ENCODE data around the gene FLNA. TPM values are rescaled to one million over a fixed set of nuclear protein-coding genes. Genes with fewer than 3 reads are reported as not detected.

The FLNA gene
- total and polyA plus RNA-seq, 10 of the 15 experiments (the other 5 are each of a cell fraction or from before 2014, with no cell fraction given), result 5.1 to 643 (median 171) TPM

DNA sequence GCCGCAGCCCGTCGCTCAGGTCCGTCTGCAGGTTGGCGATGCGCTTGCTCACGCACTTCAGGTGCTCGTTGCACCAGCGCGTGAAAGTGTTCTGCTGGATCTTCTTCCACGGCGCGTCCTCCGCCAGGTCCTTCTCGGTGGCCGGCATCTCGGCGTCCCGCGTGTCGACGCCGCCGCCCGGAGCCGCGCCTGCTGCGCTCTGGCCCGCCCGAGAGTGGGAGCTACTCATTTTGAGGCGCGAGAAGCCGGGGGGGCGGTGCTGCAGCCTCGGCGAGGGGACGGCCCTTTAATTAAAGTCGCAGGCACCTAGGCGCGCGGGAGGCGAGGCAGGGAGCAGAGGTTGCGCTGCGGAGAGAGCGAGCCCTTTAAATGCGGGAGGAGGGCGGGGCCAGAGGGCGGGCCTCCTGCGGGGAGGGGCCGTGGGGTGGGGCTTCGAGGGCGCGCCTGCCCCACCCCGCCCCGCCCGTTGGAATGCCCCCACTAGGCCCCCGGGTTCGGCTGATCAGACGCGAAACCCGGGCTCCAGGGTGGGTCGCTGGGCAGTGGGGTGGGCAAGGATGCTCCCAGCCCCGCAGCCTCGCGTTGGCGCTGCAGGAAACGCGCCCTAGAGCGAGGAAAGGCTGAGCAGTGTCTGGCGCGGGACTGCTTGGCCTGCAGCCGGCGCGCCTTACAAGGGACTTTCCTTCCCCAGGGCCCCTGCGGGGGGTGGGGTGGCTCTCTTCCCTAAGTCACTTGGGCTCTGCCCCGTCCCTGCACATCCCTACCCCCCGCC, 3.2 kb downstream of the FLNA start:
- Histone ChIP-seq H3K27me3 (replicated peaks in 1 of 2; ENCODE audit: control insufficient read depth in 2 of 2, insufficient read depth in 2 of 2, low read length in 1 of 2) (no peaks in the 10 kb centered on the region), H3K27ac (ENCODE audit: control insufficient read depth, insufficient read depth) (peak overlapping the region; percentile 58), H3K4me3 (peak overlapping the region; percentile 88), H2AFZ (ENCODE audit: control insufficient read depth, low read depth, low read length) (peak overlapping the region; percentile 39), H3K4me1 (ENCODE audit: control insufficient read depth, insufficient read depth, low read length) (peaks cover 11% of the 10 kb centered on the region), H3K9me3 (replicated peaks; ENCODE audit: control insufficient read depth, insufficient read depth, low read length) (no peaks in the 10 kb centered on the region; the same call in 2 of the 3 replicates), H3K4me2 (ENCODE audit: control insufficient read depth, insufficient read depth) (peak overlapping the region; percentile 74; the same call in 1 of the 2 replicates), H3K9ac (ENCODE audit: control insufficient read depth, insufficient read depth, low read length) (peak overlapping the region; percentile 73; the same call in 1 of the 2 replicates), H3K79me2 (ENCODE audit: control insufficient read depth, insufficient read depth, low read length) (peaks cover 35% of the 10 kb centered on the region), H4K20me1 (ENCODE audit: control insufficient read depth, insufficient read depth) (no peaks in the 10 kb centered on the region), H3K36me3 (ENCODE audit: control insufficient read depth in 2 of 2, insufficient read depth in 2 of 2, low read length in 1 of 2) (peaks cover 0 to 12% of the 10 kb centered on the region in 2 experiments; a peak in 2 of 4 replicates)
- 31% methylated on average over 53 of the region's 77 CpGs for WGBS (ENCODE audit: insufficient coverage, insufficient replicate concordance, low lambda C conversion rate, missing lambda C conversion rate)
- peak; percentile 66 for ATAC-seq
- ChIA-PET SMC1A (ENCODE audit: uncharacterized antibody, unreplicated experiment) (no interaction called here), CTCF (no interaction called here), RAD21 (ENCODE audit: unreplicated experiment) (interaction anchor here (0.6 to 1.0 kb wide), 3 partner anchors 53 to 391 kb away, joined by 3 to 4 read pairs (median 4); partner anchors contain the start of gene DKC1), POLR2A (interaction anchor here (0.6 to 1.0 kb wide), 4 partner anchors 8 to 59 kb away, joined by 3 read pairs; partner anchors contain the start of gene EMD)
- DNase-seq (ENCODE audit: low read depth, low spot score), result peak; percentile 53
- no TSS peak for BruUV-seq (replicated peaks)
- no peak for FAIRE-seq
- in situ Hi-C loops (cut with MboI) (loop anchor here (5.0 kb wide), 1 partner anchor 439 kb away; no protein-coding TSS in a partner anchor), intact Hi-C loops (cut with micrococcal nuclease; ENCODE audit: unreplicated experiment) (loop anchor here (5.0 to 10.0 kb wide), 2 partner anchors 54 to 444 kb away; partner anchors contain the start of genes ARHGAP4 and ATP6AP1)
- TF ChIP-seq TCF12 (IDR thresholded peaks at IDR 0.05; ENCODE audit: low read depth, low read length), result peak; percentile 72; the same call in 1 of the 2 replicates
- no peak for TF ChIP-seq RFX5 (IDR thresholded peaks at IDR 0.05; ENCODE audit: low read depth, low read length)
- peak; percentile 86 for TF ChIP-seq BACH1 (IDR thresholded peaks at IDR 0.05; ENCODE audit: borderline replicate concordance)
- no peak for TF ChIP-seq CEBPB (IDR thresholded peaks at IDR 0.05; ENCODE audit: borderline replicate concordance in 1 of 2, low read depth in 2 of 2, low read length in 2 of 2)
- TF ChIP-seq PAX8 (IDR thresholded peaks at IDR 0.05), result no peak
- TF ChIP-seq, protein P1, sequence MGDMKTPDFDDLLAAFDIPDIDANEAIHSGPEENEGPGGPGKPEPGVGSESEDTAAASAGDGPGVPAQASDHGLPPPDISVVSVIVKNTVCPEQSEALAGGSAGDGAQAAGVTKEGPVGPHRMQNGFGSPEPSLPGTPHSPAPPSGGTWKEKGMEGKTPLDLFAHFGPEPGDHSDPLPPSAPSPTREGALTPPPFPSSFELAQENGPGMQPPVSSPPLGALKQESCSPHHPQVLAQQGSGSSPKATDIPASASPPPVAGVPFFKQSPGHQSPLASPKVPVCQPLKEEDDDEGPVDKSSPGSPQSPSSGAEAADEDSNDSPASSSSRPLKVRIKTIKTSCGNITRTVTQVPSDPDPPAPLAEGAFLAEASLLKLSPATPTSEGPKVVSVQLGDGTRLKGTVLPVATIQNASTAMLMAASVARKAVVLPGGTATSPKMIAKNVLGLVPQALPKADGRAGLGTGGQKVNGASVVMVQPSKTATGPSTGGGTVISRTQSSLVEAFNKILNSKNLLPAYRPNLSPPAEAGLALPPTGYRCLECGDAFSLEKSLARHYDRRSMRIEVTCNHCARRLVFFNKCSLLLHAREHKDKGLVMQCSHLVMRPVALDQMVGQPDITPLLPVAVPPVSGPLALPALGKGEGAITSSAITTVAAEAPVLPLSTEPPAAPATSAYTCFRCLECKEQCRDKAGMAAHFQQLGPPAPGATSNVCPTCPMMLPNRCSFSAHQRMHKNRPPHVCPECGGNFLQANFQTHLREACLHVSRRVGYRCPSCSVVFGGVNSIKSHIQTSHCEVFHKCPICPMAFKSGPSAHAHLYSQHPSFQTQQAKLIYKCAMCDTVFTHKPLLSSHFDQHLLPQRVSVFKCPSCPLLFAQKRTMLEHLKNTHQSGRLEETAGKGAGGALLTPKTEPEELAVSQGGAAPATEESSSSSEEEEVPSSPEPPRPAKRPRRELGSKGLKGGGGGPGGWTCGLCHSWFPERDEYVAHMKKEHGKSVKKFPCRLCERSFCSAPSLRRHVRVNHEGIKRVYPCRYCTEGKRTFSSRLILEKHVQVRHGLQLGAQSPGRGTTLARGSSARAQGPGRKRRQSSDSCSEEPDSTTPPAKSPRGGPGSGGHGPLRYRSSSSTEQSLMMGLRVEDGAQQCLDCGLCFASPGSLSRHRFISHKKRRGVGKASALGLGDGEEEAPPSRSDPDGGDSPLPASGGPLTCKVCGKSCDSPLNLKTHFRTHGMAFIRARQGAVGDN (IDR thresholded peaks at IDR 0.05), result 0 out of 2 replicates have a peak, but pooled peaks have one; percentile 36
- TF ChIP-seq LARP7 (IDR thresholded peaks at IDR 0.05), result peak; percentile 43; the same call in 1 of the 2 replicates
- peak; percentile 67 for TF ChIP-seq HDAC6 (IDR thresholded peaks at IDR 0.05; ENCODE audit: unreplicated experiment)
- no peak for TF ChIP-seq CBX5 (IDR thresholded peaks at IDR 0.05; ENCODE audit: low read depth)
- TF ChIP-seq ETV6 (conservative IDR thresholded peaks at IDR 0.05 in 1 of 2, IDR thresholded peaks at IDR 0.05 in 1 of 2; ENCODE audit: borderline replicate concordance in 1 of 2, low read depth in 1 of 2), result no peak
- TF ChIP-seq NFYA (IDR thresholded peaks at IDR 0.05; ENCODE audit: borderline replicate concordance, low read depth, low read length), result no peak
- TF ChIP-seq, protein P2, sequence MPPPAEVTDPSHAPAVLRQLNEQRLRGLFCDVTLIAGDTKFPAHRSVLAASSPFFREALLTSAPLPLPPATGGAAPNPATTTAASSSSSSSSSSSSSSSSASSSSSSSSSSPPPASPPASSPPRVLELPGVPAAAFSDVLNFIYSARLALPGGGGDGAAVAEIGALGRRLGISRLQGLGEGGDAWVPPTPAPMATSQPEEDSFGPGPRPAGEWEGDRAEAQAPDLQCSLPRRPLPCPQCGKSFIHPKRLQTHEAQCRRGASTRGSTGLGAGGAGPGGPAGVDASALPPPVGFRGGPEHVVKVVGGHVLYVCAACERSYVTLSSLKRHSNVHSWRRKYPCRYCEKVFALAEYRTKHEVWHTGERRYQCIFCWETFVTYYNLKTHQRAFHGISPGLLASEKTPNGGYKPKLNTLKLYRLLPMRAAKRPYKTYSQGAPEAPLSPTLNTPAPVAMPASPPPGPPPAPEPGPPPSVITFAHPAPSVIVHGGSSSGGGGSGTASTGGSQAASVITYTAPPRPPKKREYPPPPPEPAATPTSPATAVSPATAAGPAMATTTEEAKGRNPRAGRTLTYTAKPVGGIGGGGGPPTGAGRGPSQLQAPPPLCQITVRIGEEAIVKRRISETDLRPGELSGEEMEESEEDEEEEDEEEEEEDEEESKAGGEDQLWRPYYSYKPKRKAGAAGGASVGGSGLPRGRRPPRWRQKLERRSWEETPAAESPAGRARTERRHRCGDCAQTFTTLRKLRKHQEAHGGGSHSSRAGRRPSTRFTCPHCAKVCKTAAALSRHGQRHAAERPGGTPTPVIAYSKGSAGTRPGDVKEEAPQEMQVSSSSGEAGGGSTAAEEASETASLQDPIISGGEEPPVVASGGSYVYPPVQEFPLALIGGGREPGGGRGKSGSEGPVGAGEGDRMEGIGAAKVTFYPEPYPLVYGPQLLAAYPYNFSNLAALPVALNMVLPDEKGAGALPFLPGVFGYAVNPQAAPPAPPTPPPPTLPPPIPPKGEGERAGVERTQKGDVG (CRISPR knock-in tag; IDR thresholded peaks at IDR 0.05), result no peak
- TF ChIP-seq TARDBP (IDR thresholded peaks at IDR 0.05; ENCODE audit: borderline replicate concordance), result no peak
- no peak for TF ChIP-seq CHD1 (IDR thresholded peaks at IDR 0.05; ENCODE audit: low read depth, low read length)

Measured in GM12878 (cell line).